HG03342 (cell line): ENCODE results near the gene AK3.
A peak's percentile ranks its signal among the peaks of the same experiment; 100 is the strongest.

Source experiments
- ATAC-seq: cut with Tn5 transposase; IDR thresholded peaks from one replicate; pipeline ENCODE4 v1.9.1; 2021; ENCODE audit warnings: mild to moderate bottlenecking, moderate library complexity; ENCODE audit not compliant: unreplicated experiment

AK3 gene

DNA sequence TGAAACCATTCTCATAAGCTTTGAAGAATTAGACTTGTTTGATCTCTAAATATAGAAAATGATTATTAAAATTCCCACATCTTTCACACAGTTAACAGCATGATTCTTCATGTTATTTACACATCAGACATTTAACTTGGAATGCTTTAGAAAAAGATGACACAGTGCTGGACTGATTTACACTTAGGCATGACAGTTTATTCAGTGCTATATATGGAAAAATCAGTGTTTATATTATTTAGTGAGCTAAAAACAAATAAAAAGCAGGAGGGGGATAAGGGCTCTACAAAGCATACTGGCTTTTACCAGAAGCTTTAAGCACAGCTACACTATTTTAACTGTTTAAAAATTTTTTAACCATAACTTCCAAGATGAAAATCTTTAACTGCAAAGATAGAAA, 31.6 kb downstream of the AK3 start:
- no peak for ATAC-seq

DNA sequence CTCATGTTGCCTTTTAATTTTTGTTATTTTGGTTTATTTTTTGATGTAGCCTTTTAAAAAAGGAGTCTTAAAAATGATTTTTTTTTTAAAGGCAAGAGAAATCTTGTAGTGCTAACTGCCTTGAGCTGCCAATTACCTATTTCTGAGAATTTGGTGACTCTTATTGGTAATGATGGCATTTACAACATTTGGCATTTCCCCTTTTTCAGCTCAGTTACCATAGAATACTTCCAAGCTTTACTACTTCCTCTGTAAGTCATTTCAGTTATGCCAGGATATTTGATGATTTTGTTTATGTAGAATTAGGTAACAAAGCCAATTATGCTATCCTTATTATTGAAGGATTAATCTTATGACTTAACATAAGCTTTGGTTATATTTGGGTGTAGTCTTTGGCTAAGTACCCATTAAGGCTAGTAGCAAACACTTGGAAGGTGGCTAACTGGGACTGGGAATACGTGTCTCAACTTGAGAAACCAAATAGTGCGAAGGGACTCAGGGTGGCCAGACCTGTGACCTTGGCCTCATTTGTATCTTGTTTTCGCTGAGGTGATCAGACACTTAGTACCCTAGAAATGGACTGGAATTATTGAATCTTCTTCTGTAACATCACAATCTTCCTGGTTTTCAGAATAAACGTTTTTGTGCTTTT, 33.9 kb downstream of the AK3 start:
- ATAC-seq: no peak

GRCh38 chr9:4706021-4706420, 35.0 kb downstream of the AK3 start:
- no peak for ATAC-seq

GRCh38 chr9:4704129-4704528, 36.9 kb downstream of the AK3 start:
- ATAC-seq: no peak

DNA sequence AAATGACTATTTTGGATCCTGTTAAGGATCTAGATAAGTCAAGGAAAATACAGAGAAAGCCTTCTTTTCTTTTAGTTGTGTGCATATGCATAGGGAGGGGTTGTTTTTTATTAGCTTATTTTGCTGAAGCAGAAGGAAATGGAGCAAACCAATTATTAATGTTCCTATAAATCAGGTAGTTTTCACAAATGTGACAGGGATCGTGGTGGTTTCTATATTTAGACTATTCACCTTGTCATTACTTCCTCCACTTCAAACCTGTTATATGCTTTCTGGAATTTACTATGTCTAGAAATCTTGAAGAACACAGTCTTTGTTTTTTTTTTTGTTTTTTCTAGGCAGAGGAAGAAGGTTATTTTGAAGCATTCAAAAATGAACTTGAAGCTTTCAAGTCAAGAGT, 39.5 kb downstream of the AK3 start:
- no peak for ATAC-seq

DNA sequence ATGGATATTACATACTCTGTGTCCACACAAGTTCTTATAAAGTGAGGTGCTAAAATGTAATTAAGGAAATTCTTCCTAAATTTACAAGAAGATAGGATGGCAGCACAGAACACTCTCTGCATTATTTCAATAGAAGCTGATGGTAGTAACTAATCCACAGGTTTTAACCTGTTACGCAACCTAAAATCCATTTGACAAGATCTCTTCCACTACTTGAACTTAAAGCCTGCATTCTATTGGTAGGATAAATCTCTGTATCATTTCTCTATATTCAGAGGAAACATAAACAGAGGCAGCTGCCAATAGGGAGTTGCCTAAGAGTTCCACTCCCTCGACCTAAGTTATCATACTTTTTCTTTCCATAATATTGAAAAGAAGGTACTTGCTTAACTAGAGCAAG, 40.1 kb downstream of the AK3 start:
- ATAC-seq: no peak

DNA sequence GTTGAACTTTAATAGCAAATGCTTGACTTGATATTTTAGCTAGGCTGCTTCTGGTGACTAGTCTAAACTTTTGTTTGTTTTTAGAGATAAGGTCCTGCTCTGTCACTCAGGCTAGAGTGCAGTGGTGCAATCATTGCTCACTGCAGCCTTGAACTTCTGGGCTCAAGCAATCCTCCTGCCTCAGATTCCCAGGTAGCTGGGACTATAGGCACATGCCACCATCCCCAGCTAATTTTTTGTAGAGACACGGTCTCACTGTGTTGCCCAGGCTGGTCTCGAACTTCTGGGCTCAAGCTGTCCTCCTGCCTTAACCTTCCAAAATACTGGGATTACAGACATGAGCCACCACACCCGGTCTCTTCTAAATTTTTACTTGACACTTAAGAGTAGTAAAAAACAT, 40.9 kb downstream of the AK3 start:
- no peak for ATAC-seq

- no peak for ATAC-seq
These were observed 49.2 kb downstream of the AK3 start for GRCh38 chr9:4691795-4692194.

- ATAC-seq: peak; percentile 57
These were observed 50.9 kb downstream of the AK3 start for GRCh38 chr9:4690144-4690543.

- peak; percentile 75 for ATAC-seq
These were observed 51.3 kb downstream of the AK3 start for GRCh38 chr9:4689687-4690104.

DNA sequence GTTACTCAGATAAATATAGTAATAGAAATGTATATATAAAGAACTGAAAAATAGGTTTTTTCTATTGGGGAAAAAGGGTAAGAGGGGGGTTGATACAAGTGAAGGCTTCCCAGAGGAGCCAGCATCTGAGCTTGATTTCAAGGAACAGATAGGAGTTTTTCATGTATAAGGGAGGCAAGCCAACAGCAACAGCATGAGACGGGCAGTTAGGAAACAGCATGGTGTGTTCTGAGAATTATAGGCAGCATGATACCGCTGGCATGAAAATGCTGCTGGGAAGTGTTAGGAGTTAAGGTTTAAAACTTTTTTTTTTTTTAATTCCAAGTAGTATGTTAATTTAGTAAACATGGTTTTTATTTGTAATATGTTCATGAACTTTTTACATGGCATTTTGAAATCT, 52.0 kb downstream of the AK3 start:
- no peak for ATAC-seq

DNA sequence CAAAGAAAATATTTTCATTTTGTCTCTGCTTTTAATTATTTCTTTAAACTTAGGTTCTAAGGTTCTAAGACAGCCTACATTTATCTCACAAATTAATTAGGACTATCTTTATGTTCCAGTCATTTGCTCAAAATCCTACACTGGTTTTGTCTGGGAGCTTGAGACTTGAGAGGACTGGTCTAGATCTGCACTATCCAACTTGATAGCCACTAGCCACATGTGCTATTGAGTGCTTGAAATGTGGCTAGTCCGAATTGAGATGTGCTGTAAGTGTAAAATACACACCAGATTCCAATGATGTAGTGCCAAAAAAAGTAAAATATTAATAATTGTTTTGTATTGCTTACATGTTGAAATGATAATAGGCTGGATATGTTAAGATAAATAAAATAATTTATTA, 54.4 kb downstream of the AK3 start:
- no peak for ATAC-seq

GRCh38 chr9:4686112-4686511, 54.9 kb downstream of the AK3 start:
- no peak for ATAC-seq

DNA sequence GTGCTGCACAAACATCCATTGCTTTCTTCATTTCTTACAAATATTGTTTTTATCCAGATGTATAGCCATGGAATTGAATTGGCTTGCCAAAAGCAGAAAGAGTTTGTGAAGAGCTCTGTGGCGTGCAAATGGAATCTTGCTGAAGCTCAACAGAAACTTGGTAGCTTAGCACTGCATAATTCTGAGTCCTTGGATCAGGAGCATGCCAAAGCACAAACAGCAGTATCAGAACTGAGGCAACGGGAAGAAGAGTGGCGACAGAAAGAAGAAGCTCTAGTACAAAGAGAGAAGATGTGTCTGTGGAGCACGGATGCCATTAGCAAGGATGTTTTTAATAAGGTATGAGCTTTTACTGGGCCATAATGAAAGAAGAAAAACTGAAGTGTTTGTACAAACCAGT, 56.2 kb downstream of the AK3 start:
- ATAC-seq: no peak

- ATAC-seq: no peak
These were observed 60.3 kb downstream of the AK3 start for GRCh38 chr9:4680750-4681149.

- no peak for ATAC-seq
These were observed 60.9 kb downstream of the AK3 start for GRCh38 chr9:4680173-4680525.

DNA sequence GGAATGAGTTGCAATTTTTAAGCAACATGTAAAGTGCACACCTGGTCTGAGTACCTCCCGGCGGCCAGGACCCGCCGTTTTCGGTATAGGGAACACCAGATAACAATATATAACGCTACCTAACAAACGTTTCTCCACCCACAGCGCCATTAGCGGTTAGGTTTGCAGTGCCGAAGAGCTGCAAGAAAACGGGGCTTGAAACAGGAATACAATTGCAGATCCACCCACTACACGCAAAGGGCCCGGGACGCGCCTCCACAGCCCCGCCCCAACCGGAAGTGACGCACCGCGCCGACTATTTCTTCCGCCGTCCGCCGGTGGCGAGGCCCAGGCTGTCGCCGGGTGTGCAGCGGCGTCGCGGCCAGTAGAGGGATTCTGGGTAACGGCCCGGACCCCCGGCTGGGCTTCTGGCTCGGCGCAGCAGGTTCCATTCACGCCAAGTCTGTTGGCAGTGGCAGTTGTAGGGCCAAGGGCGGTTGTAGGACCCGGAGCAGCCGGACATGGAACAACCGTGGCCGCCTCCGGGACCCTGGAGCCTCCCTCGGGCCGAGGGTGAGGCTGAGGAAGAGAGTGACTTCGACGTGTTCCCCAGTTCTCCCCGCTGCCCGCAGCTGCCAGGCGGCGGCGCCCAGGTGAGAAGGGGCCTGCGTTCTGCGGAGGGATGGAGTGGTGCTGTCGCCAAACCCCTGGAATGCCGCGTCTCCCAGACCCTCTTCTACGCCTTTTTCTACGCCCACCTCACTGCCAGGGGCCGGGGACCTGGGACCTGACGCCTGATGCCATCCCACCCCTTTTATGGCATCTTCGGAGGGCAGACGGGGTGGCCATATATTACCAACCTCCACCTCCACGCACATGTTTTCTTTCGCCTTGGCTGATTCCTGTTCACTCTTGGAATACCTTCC, 61.5 kb downstream of the AK3 start, which contains the start of gene CDC37L1:
TSS of gene CDC37L1 (plus strand) at position 302 of the 905 bp plus-strand sequence. CDS start at position 501, 199 bp downstream.
- ATAC-seq: peak; percentile 96

GRCh38 chr9:4678679-4679267, 62.2 kb downstream of the AK3 start:
- ATAC-seq: no peak

- ATAC-seq: no peak
These were observed 63.6 kb downstream of the AK3 start for GRCh38 chr9:4677392-4677791.

- ATAC-seq: no peak
These were observed 66.2 kb downstream of the AK3 start for GRCh38 chr9:4674783-4675182.

DNA sequence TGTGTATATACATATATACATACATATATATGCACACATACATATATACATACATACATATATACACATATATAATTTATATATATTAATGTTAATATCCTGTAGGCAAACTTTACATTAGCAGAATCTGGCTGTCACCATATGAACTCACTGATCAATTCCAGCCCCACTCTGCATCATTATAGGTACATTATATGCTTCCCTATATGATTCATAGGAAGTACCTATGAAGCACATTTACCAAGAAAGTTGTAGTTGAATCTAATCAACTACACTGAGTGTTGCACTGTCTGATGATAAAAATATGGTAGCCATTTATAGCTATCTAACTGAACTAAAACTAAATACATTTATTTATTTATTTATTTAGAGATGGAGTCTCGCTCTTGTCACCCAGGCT, 69.3 kb downstream of the AK3 start:
- ATAC-seq: no peak

DNA sequence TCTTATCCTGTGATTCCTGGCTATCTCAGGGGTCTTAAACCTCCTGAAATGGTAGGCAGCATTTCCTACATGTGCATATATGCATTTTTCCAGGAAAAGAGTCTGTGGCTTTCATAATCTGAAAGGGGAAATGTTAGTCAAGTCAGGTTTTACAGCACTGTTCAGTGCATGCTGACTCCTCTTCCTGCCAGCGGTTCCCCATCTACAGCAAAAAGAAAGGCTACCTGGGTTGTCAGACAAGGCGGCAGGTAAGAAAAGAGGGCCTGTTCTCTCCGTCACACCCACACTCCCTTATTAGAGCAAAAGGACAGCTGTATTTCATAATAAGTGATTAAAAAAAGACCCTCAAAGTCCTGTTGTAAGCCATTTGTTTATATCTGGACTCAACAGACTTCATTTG, 70.4 kb downstream of the AK3 start:
- no peak for ATAC-seq
